Loucy (cell line): ENCODE data around the gene CADM2.

Experiments
- H2AFZ ChIP-seq: fragments of 200-600 bp; sonication (generic); 2 replicates; pipeline ENCODE4 v1.6.0; 2016; ENCODE audit warnings: antibody characterized with exemption, mild to moderate bottlenecking, low read length, moderate library complexity
- H3F3A ChIP-seq: fragments of 200-600 bp; 2 replicates; pipeline ENCODE4 v1.6.0; 2016; ENCODE audit warnings: antibody characterized with exemption, low read depth, mild to moderate bottlenecking
- H3K27me3 ChIP-seq: fragments of 200-600 bp; sonication (generic); 2 replicates; pipeline ENCODE4 v1.6.1; 2014; ENCODE audit warnings: low read length, mild to moderate bottlenecking; ENCODE audit not compliant: insufficient read depth, poor library complexity, severe bottlenecking
- H3K36me3 ChIP-seq: fragments of 200-600 bp; sonication (generic); 2 replicates; pipeline ENCODE4 v1.6.1; 2016; ENCODE audit warnings: low read length; ENCODE audit not compliant: insufficient read depth
- H3K4me1 ChIP-seq: fragments of 200-600 bp; sonication (generic); 2 replicates; pipeline ENCODE4 v1.5.1; 2014; ENCODE audit warnings: low read length, mild to moderate bottlenecking; ENCODE audit not compliant: insufficient read depth, poor library complexity, severe bottlenecking
- H3K4me2 ChIP-seq: fragments of 200-600 bp; sonication (generic); 2 replicates; pipeline ENCODE4 v1.6.0; 2014; ENCODE audit warnings: antibody characterized with exemption, low read length, low read depth, mild to moderate bottlenecking; ENCODE audit not compliant: poor library complexity, severe bottlenecking
- H3K4me3 ChIP-seq: fragments of 200-600 bp; sonication (generic); 2 replicates; pipeline ENCODE4 v1.5.1; 2014; ENCODE audit warnings: low read length, mild to moderate bottlenecking, mixed read lengths; ENCODE audit not compliant: poor library complexity, severe bottlenecking
- H3K79me2 ChIP-seq: fragments of 200-600 bp; sonication (generic); 2 replicates; pipeline ENCODE4 v1.6.1; 2014; ENCODE audit warnings: low read length; ENCODE audit not compliant: insufficient read depth
- H3K9ac ChIP-seq: fragments of 200-600 bp; sonication (generic); 2 replicates; pipeline ENCODE4 v1.6.0; 2014; ENCODE audit warnings: mild to moderate bottlenecking, low read depth, low read length, moderate library complexity; ENCODE audit not compliant: poor library complexity, severe bottlenecking
- H3K9me2 ChIP-seq: fragments of 200-600 bp; sonication (generic); replicated peaks from 2 replicates; pipeline ENCODE4 v1.6.1; 2016; ENCODE audit warnings: low read depth, low read length, mixed read lengths
- H3K9me3 ChIP-seq: fragments of 200-600 bp; sonication (generic); 2 replicates; pipeline ENCODE4 v1.6.1; 2014; ENCODE audit warnings: mild to moderate bottlenecking, antibody characterized with exemption, low read length, low read depth; ENCODE audit not compliant: insufficient read depth
- H4K20me1 ChIP-seq: fragments of 200-600 bp; sonication (generic); 2 replicates; pipeline ENCODE4 v1.6.0; 2014; ENCODE audit warnings: antibody characterized with exemption, low read length, mild to moderate bottlenecking; ENCODE audit not compliant: insufficient read depth, poor library complexity, severe bottlenecking
- CTCF ChIP-seq: fragments of 200-600 bp; sonication (generic); conservative IDR thresholded peaks from 2 replicates; pipeline ENCODE4 v1.5.1; 2014; ENCODE audit warnings: mild to moderate bottlenecking, antibody characterized with exemption, low read length
- EZH2phosphoT487 ChIP-seq: fragments of 200-600 bp; IDR thresholded peaks from 2 replicates; pipeline ENCODE4 v1.6.1; 2018; ENCODE audit warnings: antibody characterized with exemption, mild to moderate bottlenecking, moderate library complexity, borderline replicate concordance

The CADM2 gene

GRCh38 chr3:85864896-85865295 is 906.1 kb downstream of the CADM2 start:
- Histone ChIP-seq H3K9me2 (no peaks in the 10 kb centered on the region), H3K4me3 (no peak overlapping the region), H3K9me3 (no peaks in the 10 kb centered on the region), H3K79me2 (no peaks in the 10 kb centered on the region), H3F3A (no peaks in the 10 kb centered on the region), H3K27me3 (no peaks in the 10 kb centered on the region), H3K36me3 (no peaks in the 10 kb centered on the region), H4K20me1 (no peaks in the 10 kb centered on the region), H2AFZ (no peak overlapping the region), H3K9ac (no peak overlapping the region), H3K4me1 (no peaks in the 10 kb centered on the region), H3K4me2 (no peak overlapping the region)
- TF ChIP-seq EZH2phosphoT487 (no peak), CTCF (no peak)

DNA sequence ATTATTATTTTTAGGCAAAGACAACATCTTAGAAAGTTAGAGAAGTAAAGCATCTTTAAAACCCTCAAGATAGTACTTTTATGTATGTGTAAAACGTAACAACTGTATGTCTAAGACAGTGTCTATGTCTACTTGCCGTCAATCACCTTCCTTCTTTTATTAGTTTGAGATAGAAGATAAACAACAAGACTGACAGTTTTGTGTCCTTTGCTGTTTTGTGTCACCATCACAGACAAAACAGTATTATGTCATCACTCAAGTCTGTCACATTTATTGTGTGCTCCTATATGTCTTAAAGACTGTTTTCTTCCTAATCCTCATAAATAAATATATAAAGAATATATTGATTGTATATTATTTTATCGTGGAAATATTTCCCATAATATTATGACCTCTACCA is 908.3 kb downstream of the CADM2 start:
- no peaks in the 10 kb centered on the region for H3K79me2 ChIP-seq
- no peak overlapping the region for H3K9ac ChIP-seq
- no peak overlapping the region for H2AFZ ChIP-seq
- H3K36me3 ChIP-seq: no peaks in the 10 kb centered on the region
- no peak overlapping the region for H3K4me3 ChIP-seq
- H3K4me1 ChIP-seq: no peaks in the 10 kb centered on the region
- no peaks in the 10 kb centered on the region for H3K9me3 ChIP-seq
- TF ChIP-seq EZH2phosphoT487: no peak
- no peak for TF ChIP-seq CTCF
- no peak overlapping the region for H3K4me2 ChIP-seq
- H3K27me3 ChIP-seq: no peaks in the 10 kb centered on the region
- no peaks in the 10 kb centered on the region for H3F3A ChIP-seq
- no peaks in the 10 kb centered on the region for H3K9me2 ChIP-seq
- H4K20me1 ChIP-seq: no peaks in the 10 kb centered on the region

- H3K9me2 ChIP-seq: no peaks in the 10 kb centered on the region
- TF ChIP-seq CTCF (no peak), EZH2phosphoT487 (no peak)
- H3K79me2 ChIP-seq: no peaks in the 10 kb centered on the region
- H3K36me3 ChIP-seq: no peaks in the 10 kb centered on the region
- no peaks in the 10 kb centered on the region for H4K20me1 ChIP-seq
- H3K9ac ChIP-seq: no peak overlapping the region
- no peaks in the 10 kb centered on the region for H3K27me3 ChIP-seq
- H3K4me3 ChIP-seq: no peak overlapping the region
- no peaks in the 10 kb centered on the region for H3K9me3 ChIP-seq
- H3K4me2 ChIP-seq: no peak overlapping the region
- no peak overlapping the region for H2AFZ ChIP-seq
- no peaks in the 10 kb centered on the region for H3K4me1 ChIP-seq
- no peaks in the 10 kb centered on the region for H3F3A ChIP-seq
Observed at GRCh38 chr3:85875589-85875988, 916.8 kb downstream of the CADM2 start.
